ENCODE results near the gene REPIN1.
A peak's percentile ranks its signal among the peaks of the same experiment; 100 is the strongest.
"Not testable (repeated sequence)": the region's sequence is repeated elsewhere in the genome, so short reads cannot be mapped to it uniquely, and the experiment has no call there.

The REPIN1 gene

DNA sequence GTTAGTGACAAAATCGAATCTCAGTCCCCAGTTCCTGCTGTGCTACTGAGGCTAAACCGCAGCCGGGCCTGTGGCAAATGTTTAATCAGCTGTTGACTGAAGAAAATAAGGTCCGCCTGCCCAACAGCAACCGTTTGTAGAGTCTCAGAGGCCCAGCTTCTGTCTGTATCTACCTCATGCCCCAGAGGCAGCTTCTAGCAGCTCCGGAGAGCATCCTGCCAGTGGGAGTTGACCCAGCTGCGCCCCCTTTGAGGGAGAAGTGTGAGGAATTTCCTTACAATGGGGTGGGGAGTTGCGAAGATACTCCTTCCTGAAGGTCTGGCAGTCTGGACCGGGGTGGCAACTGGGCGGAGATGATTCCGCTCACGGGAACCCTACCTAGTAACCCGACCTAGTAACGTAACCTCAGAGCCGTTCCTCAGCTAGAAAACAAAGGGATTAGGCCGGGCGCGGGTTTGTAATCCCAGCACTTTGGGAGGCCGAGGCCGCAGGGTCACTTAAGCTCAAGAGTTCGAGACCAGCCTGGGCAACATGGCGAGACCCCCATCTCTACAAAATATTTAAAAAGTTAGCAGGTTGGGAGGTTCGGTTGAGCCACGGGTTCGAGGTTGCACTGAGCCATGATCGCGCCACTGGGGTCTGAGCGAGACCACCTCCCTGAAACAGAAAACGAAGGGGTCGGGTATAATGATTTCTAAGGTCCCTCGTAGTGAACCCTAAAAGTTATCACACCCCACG, 9.7 kb downstream of the REPIN1 start:
- DNase-seq: peak; percentile 51 to 56

DNA sequence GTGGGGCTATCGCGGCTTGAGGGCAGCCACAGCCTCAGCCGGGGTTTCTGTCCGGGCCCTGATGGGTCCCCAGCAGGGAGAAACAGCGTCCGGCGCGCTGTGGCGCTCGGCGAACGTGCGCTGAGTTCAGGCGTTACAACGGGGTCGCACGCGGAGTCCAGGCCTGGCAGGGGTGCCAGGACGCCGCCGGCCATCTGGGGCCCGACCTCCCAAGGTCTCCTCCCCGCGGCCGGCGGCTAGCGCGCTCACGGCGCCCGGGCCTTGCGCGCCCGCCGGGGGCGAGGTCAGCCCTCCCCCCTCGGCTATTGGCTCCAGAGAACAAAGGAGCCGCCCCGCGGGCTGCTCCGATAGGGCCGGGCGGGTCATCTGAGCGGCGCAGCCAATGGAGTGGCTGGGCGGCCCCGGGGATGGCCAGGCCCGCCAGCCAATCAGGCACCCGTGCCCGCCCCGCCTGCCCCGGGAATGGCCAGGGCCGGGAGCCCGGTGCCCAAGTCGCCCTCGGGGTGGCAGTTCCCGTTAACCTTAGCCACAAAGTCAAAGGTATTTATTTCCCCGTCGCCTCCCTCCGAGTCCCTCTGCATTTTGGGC, 10.3 kb downstream of the REPIN1 start, which contains the start of gene ZNF775:
ZNF775 (plus strand) TSS at position 478 of the 588 bp plus-strand sequence. CDS start 9,141 bp downstream, outside the sequence.
- peak; percentile 93 for DNase-seq

DNA sequence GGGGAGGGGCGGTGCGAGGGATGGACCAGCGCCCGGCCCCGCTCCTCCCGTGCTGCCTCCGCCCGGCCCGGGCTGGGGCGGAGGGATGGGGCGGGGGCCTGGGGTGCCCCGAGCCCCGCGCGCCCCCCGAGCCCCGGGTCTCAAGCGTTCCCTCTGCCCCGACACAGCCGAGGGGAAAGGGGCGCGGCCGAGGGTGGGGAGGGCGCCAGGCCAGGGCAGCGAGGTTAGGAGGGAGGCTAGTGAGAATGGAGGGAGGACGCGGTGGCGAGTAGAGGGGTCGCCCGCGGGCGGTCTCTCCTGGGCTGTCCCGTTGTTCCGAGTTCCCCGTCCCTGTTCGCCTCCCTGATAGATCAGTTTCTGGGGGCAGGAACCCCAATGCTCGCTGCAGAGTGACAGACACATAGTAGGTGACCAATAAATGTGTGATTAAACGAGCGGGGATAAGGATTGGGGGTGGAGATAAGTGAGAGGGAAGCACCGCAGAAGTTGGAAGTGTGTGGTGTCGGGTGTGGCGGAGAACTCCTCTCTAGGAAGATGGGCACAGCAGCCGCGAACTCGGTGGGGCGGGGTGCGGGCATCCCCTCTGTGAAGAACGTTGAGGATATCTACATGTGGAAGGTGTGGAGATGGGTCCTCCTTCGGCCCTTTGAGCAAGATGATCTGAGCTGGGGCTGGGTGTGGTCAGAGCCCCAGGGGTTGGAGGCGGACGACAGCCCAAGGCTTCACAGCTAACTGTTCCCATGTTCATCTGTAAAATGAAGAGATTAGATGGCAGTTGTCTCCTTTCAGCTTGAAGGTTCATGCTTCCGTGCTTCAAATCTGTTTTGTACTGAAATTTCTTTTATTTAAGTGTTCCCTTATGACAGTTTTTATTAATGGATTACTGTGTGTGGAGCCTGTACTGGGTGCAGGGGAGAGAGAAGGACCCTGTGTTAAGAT, 11.1 kb downstream of the REPIN1 start:
- DNase-seq: no peak

GRCh38 chr7:150380463-150380862, 11.8 kb downstream of the REPIN1 start:
- DNase-seq: no peak

- no peak for DNase-seq
Measured at GRCh38 chr7:150381096-150381495, 12.5 kb downstream of the REPIN1 start.

- no peak for DNase-seq
Measured at GRCh38 chr7:150381785-150382122, 13.1 kb downstream of the REPIN1 start.

- DNase-seq: no peak
Measured at GRCh38 chr7:150382123-150382843, 13.7 kb downstream of the REPIN1 start.

GRCh38 chr7:150382844-150383225, 14.2 kb downstream of the REPIN1 start:
- no peak for DNase-seq

GRCh38 chr7:150383710-150384397, 15.2 kb downstream of the REPIN1 start:
- DNase-seq: no peak

DNA sequence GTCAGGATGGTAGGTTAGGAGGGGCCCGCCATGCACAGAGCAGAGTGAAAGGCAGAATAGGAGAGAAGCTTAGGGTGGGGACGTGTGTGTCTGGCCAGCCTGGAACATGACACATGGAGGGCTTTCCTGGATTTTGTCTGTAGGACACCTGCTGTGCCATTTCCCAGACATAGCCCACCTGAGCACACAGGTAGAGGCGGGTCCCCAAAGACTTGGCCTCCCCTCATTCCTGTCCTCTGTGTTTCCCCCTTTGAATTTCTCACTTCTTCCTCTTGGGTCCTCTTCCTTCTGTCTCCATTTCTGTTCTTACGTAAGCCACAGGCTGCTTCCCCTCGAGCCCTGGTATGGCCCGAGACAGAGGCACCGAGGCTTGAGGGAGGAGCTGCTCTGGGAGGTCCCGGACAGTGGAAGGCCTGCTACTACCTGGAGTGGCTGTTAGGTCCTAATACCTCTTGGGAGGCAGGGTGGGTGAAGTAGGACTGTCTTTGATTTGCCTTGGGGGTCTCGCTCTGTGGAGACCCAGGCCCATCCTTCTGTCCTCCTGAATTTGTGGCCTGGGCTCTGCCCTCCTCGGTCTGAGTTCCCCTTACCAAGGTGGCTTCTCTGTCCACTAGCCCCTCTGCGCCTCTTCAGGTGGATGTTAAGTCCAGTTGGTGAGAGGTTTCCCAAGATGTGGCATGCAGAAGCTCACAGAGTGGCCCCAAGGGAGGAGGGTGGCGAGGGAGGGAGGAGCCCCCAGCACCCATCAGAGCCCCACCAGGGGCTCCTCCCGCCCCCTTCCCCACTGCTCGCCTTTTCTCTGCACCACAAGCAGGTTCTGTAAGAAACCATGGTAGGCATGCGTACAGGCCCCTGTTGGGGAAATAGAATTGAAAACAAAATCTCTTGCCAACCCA, 16.0 kb downstream of the REPIN1 start:
- DNase-seq: no peak

DNA sequence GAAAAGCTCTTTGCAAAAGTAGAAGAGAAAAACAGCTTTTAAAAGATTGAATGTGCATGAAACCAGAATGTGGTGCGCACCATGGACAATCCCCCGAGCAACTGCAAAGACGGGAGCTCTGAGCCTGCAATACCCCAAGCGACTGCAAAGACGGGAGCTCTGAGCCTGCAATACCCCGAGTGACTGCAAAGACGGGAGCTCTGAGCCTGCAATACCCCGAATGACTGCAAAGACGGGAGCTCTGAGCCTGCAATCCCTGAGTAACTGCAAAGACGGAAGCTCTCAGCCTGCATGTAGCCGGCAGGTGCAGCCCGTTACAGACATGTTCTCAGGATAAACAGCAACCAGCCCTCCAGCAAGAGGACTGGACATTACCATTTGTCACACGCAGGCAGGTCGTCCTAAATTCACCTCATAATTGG, 16.7 kb downstream of the REPIN1 start:
- DNase-seq: no peak

- DNase-seq: not testable (repeated sequence)
Measured at GRCh38 chr7:150385884-150386283, 17.3 kb downstream of the REPIN1 start.

DNA sequence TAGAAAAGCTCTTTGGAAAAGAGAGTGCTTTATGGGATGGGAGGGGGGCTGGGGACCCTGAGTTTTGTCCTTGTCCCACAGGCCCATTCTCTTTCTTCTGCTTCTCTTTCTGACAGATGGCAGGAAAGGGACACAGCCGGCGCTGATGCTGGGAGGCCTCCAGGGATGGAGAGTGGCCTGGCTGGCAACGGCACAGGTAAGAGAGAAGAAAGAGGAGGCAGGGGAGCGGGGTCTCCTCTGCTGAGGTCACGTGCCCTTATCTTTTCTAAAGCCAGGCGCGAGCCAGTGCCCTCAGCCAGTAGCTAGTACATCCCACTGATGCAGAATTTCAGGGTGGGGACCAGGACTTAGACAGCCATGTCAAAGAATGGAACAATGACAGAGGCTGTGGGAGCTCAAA, 19.7 kb downstream of the REPIN1 start:
- DNase-seq: no peak

- DNase-seq: peak in 1 of 2 donors; percentile 55
Measured at GRCh38 chr7:150388709-150389531, 20.3 kb downstream of the REPIN1 start.

DNA sequence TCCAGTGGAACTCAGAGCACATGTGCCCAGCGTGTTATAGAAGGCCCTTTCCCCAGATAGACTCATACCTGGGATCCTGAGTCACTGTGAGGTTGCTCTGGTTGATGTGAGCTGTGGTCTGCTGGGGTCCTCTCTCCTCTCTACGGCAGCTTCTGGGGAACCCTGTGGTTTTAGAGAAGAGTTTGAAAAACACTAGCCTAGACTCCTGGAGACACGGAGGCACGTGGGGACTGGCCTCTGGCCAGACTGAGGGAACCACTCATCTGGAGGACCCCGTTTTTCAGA, 20.9 kb downstream of the REPIN1 start:
- DNase-seq: no peak

- DNase-seq: no peak
Measured at GRCh38 chr7:150390205-150390604, 21.6 kb downstream of the REPIN1 start.

DNA sequence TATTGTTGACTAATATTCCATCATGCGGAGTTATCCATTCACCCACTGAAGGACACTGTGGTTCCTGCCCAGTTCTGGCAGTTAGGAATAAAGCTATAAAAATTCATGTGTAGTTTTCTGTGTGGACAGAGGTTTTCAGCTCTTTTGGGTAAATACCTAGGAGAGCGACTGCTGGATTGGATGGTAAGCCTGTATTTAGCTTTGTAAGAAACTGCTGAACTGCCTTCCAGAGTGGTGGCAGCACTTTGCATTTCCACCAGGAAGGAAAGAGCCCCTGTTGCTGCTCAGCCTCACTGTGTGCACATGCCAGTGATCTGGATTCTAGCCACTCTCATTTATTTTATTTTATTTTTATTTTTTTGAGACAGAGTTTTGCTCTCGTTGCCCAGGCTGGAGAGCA, 24.7 kb downstream of the REPIN1 start:
- DNase-seq: no peak

DNA sequence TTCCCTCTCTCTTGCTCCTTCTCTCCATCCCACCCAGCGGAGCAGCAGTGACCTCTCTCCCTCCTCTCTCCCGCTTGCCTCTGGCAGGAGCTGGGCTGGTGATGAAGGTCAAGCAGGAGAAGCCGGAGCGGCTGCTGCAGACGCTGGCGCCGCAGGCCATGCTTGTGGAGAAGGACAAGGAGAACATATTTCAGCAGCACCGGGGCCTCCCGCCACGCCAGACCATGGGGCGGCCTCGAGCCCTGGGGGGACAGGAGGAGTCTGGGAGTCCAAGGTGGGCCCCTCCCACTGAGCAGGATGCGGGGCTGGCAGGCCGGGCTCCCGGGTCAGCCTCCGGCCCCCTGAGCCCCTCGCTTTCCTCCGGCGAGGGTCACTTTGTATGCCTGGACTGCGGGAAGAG, 27.8 kb downstream of the REPIN1 start:
- no peak for DNase-seq

DNA sequence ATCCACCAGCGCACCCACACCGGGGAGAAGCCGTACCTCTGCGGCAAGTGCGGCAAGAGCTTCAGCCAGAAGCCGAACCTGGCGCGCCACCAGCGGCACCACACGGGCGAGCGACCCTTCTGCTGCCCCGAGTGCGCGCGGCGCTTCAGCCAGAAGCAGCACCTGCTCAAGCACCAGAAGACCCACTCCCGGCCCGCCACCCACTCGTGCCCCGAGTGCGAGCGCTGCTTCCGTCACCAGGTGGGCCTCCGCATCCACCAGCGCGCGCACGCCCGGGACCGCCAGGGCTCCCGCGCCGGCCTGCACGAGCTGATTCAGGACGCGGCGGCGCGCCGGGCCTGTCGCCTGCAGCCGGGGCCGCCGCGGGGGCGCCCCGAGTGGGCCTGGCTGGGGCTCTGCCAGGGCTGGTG, 28.2 kb downstream of the REPIN1 start:
- DNase-seq: no peak

DNA sequence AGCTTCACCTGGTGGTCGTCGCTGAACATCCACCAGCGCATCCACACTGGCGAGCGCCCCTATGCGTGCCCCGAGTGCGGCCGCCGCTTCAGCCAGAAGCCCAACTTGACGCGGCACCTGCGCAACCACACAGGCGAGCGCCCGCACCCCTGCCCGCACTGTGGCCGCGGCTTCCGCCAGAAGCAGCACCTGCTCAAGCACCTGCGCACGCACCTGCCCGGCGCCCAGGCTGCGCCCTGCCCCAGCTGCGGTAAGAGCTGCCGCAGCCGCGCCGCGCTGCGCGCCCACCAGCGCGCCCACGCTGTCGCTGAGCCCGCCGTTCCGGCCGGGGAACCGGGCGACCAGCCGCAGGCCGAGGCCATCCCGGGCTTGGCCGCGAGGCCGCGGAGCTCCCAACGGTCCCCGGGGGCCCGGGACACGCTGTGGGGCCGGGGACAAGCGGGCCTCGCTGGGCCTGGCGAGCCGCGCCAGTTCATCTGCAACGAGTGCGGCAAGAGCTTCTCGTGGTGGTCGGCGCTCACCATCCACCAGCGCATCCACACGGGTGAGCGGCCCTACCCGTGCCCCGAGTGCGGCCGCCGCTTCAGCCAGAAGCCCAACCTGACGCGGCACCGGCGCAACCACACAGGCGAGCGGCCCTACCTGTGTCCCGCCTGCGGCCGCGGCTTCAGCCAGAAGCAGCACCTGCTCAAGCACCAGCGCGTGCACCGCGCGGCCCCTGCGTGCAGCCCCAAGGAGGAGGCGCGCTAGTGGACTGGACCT, 28.9 kb downstream of the REPIN1 start:
- no peak for DNase-seq

All from CD4-positive, alpha-beta T cell treated with Interleukin-1 beta for 1 hour (primary cell).